Measurements from ENCODE around the gene SLC23A2. TPM values are rescaled to one million over a fixed set of nuclear protein-coding genes. Genes with fewer than 3 reads are reported as not detected.

The SLC23A2 gene
- total and polyA plus RNA-seq, 2 experiments from 2014 or later = 5.9 to 9.6 TPM

DNA sequence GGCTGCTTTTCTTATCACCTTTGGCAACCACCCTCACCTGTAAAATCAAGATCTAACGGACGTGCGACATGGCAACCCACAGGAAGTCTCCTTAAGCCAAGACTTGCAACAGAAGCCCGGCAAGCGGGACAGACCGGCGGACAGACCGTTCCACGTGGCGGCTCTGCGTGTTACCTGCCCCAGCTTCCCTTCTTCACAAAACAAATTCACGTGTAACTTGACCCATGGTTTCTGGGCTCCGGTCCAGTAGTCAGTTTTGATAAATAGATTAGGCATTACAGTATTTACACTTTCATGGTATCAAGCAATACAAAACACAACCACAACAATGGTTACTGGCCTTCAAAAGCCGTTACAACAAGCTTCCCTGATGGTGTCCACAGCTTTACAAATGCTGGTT is 145.8 kb downstream of the SLC23A2 start:
- Histone ChIP-seq H3K9me3 (ENCODE audit: low read depth) (no peaks in the 10 kb centered on the region), H3K4me2 (ENCODE audit: unreplicated experiment) (no peak overlapping the region), H4K20me1 (ENCODE audit: insufficient read depth) (no peaks in the 10 kb centered on the region), H3K4me3 (no peak overlapping the region), H3K9ac (no peak overlapping the region), H2AFZ (no peak overlapping the region), H3K4me1 (ENCODE audit: insufficient read depth) (no peaks in the 10 kb centered on the region), H3K79me2 (ENCODE audit: insufficient read depth) (no peaks in the 10 kb centered on the region), H3K27me3 (replicated peaks; ENCODE audit: insufficient read depth) (no peaks in the 10 kb centered on the region), H3K9me2 (ENCODE audit: insufficient read depth) (no peaks in the 10 kb centered on the region), H3F3A (ENCODE audit: insufficient read depth) (no peaks in the 10 kb centered on the region), H3K36me3 (ENCODE audit: low read depth) (peaks cover 5% of the 10 kb centered on the region; the same call in 1 of the 2 replicates), H3K27ac (no peak overlapping the region)
- in situ Hi-C loops (cut with MboI) = no loop called here
- 92 to 93% methylated on average over 14 of the region's 14 CpGs for WGBS, 2 experiments (ENCODE audit: low coverage in 1 of 2, low lambda C conversion rate in 2 of 2, missing lambda C conversion rate in 2 of 2)
- DNase-seq = no peak
- TF ChIP-seq EZH2 (IDR thresholded peaks at IDR 0.05; ENCODE audit: insufficient read depth, poor library complexity, severe bottlenecking) (no peak), EZH2phosphoT487 (IDR thresholded peaks at IDR 0.05; ENCODE audit: insufficient read depth, low read depth) (no peak)

DNA sequence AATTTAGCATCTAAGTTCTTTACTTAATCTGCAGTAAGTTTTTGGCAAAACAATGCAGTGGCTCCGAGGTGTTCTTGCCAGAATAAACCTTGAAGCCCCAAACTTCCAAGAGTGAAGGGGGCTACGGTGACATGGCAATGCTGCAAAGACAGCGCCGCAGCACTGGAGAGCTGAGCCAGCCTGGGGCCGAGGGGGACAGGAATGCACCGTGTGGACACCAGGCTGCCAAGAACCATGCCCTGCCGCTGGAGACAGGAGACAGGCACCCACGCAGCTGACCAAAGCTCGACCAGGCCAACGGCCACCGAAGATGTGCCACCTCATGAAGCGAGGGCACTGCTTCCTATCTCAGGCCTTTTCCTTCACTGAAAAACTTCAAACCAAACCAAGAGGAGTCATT is 146.2 kb downstream of the SLC23A2 start:
- Histone ChIP-seq H3K36me3 (ENCODE audit: low read depth) (peaks cover 1% of the 10 kb centered on the region; the same call in 1 of the 2 replicates), H3K9ac (no peak overlapping the region), H3K9me2 (ENCODE audit: insufficient read depth) (no peaks in the 10 kb centered on the region), H3K27me3 (replicated peaks; ENCODE audit: insufficient read depth) (no peaks in the 10 kb centered on the region), H3K79me2 (ENCODE audit: insufficient read depth) (no peaks in the 10 kb centered on the region), H4K20me1 (ENCODE audit: insufficient read depth) (no peaks in the 10 kb centered on the region), H3K4me2 (ENCODE audit: unreplicated experiment) (no peak overlapping the region), H3K27ac (no peak overlapping the region), H3K9me3 (ENCODE audit: low read depth) (no peaks in the 10 kb centered on the region), H2AFZ (no peak overlapping the region), H3F3A (ENCODE audit: insufficient read depth) (no peaks in the 10 kb centered on the region), H3K4me1 (ENCODE audit: insufficient read depth) (no peaks in the 10 kb centered on the region), H3K4me3 (no peak overlapping the region)
- WGBS, 2 experiments (ENCODE audit: low coverage in 1 of 2, low lambda C conversion rate in 2 of 2, missing lambda C conversion rate in 2 of 2) = 89 to 93% methylated on average over 12 of the region's 12 CpGs
- TF ChIP-seq EZH2 (IDR thresholded peaks at IDR 0.05; ENCODE audit: insufficient read depth, poor library complexity, severe bottlenecking) = no peak
- TF ChIP-seq EZH2phosphoT487 (IDR thresholded peaks at IDR 0.05; ENCODE audit: insufficient read depth, low read depth) = no peak
- no peak for DNase-seq
- in situ Hi-C loops (cut with MboI) = no loop called here

DNA sequence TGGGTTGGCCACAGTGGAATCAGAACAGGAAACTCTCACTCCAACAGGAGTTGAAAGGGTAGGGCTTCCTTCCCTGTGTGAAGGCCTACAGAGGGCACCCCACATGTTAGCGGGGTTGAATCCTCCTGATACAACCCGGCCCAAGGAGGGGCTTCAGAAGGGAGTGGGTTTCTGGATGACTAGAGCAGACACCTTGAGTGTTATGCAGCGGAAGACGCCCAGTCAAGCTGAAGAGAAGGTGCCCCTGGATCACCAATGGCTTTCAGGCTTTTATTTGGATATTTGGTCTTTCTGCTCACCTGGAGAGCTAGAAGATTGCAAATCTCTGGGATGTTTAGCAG is 146.8 kb downstream of the SLC23A2 start:
- no peaks in the 10 kb centered on the region for H3K27me3 ChIP-seq (replicated peaks; ENCODE audit: insufficient read depth)
- H3F3A ChIP-seq (ENCODE audit: insufficient read depth) = no peaks in the 10 kb centered on the region
- no peaks in the 10 kb centered on the region for H3K36me3 ChIP-seq (ENCODE audit: low read depth)
- no peak overlapping the region for H3K27ac ChIP-seq
- no peaks in the 10 kb centered on the region for H3K9me3 ChIP-seq (ENCODE audit: low read depth)
- 86 to 100% methylated on average over 4 of the region's 4 CpGs for WGBS, 2 experiments (ENCODE audit: low coverage in 1 of 2, low lambda C conversion rate in 2 of 2, missing lambda C conversion rate in 2 of 2)
- TF ChIP-seq EZH2phosphoT487 (IDR thresholded peaks at IDR 0.05; ENCODE audit: insufficient read depth, low read depth) = no peak
- TF ChIP-seq EZH2 (IDR thresholded peaks at IDR 0.05; ENCODE audit: insufficient read depth, poor library complexity, severe bottlenecking) = no peak
- no peak overlapping the region for H3K4me3 ChIP-seq
- H3K4me1 ChIP-seq (ENCODE audit: insufficient read depth) = 0 out of 2 replicates have a peak, but pooled peaks cover 2% of the 10 kb centered on the region
- no peaks in the 10 kb centered on the region for H4K20me1 ChIP-seq (ENCODE audit: insufficient read depth)
- no peak overlapping the region for H3K4me2 ChIP-seq (ENCODE audit: unreplicated experiment)
- in situ Hi-C loops (cut with MboI) = no loop called here
- H2AFZ ChIP-seq = no peak overlapping the region
- no peaks in the 10 kb centered on the region for H3K79me2 ChIP-seq (ENCODE audit: insufficient read depth)
- no peak for DNase-seq
- no peak overlapping the region for H3K9ac ChIP-seq
- no peaks in the 10 kb centered on the region for H3K9me2 ChIP-seq (ENCODE audit: insufficient read depth)

DNA sequence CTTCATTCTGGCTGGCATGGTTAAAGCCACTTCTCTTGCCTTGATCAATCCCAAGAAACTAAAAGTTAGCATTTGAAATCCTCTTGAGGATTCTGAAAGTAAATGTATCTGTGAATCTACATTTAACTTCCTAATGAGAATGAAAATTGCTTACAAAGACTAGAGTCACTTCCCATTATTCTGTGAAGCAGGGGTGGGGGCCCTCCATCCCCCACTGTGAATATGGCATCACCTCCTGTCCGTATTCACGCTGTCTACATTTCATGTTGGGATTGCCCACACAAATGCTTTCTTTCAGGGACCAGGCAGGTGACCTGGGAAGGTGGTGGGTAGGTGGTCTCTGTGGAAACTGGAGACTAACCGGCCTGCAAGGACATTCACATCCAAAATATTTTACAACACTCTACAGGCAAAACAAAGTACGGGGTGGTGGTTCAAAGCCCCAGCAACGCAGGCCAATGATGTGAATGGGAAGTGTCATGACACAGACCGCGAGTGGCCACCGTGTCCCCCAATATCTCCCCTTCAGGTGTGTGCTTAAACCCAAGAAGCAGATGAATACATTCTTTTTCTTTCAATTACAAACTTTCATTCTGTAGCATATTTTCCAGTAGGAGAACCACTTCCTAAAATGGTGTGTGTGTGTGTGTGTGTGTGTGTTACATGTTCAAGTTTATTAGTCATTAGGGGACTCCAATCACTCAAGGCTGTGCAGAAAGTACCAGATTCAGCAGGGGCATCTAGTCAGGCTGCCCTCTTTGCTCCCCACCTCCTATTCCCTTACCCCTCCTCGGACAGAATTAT is 147.4 kb downstream of the SLC23A2 start:
- Histone ChIP-seq H3K9ac (no peak overlapping the region), H3K79me2 (ENCODE audit: insufficient read depth) (no peaks in the 10 kb centered on the region), H3K4me3 (no peak overlapping the region), H3K4me1 (ENCODE audit: insufficient read depth) (0 out of 2 replicates have a peak, but pooled peaks cover 5% of the 10 kb centered on the region), H3K4me2 (ENCODE audit: unreplicated experiment) (no peak overlapping the region), H3K27me3 (replicated peaks; ENCODE audit: insufficient read depth) (no peaks in the 10 kb centered on the region), H3F3A (ENCODE audit: insufficient read depth) (no peaks in the 10 kb centered on the region), H3K36me3 (ENCODE audit: low read depth) (no peaks in the 10 kb centered on the region), H4K20me1 (ENCODE audit: insufficient read depth) (no peaks in the 10 kb centered on the region), H3K9me3 (ENCODE audit: low read depth) (no peaks in the 10 kb centered on the region), H2AFZ (no peak overlapping the region), H3K9me2 (ENCODE audit: insufficient read depth) (no peaks in the 10 kb centered on the region), H3K27ac (no peak overlapping the region)
- TF ChIP-seq EZH2 (IDR thresholded peaks at IDR 0.05; ENCODE audit: insufficient read depth, poor library complexity, severe bottlenecking) (no peak), EZH2phosphoT487 (IDR thresholded peaks at IDR 0.05; ENCODE audit: insufficient read depth, low read depth) (no peak)
- 70 to 74% methylated on average over 9 of the region's 9 CpGs for WGBS, 2 experiments (ENCODE audit: low coverage in 1 of 2, low lambda C conversion rate in 2 of 2, missing lambda C conversion rate in 2 of 2)
- in situ Hi-C loops (cut with MboI) = no loop called here
- DNase-seq = no peak
